A673 (cell line): Measurements from ENCODE around the gene PLK2. TPM values are rescaled to one million over a fixed set of nuclear protein-coding genes. Genes with fewer than 3 reads are reported as not detected.

ENCODE experiments used
- BruUV-seq: library from RNA; stranded (reverse); fragments of 400-500 nt; replicated peaks from 2 replicates; lab custom pipeline; 2021; lab: Mats Ljungman, UMichigan
- CTCF ChIA-PET: fragments of 300-600 bp; sonication (Branson Sonifier 250); formaldehyde crosslinking; loops from one replicate; lab custom pipeline; 2022; ENCODE audit warnings: antibody characterized with exemption; lab: Charles Lee
- POLR2A ChIA-PET: fragments of 300-600 bp; sonication (Branson Sonifier 250); formaldehyde crosslinking; loops from one replicate; lab custom pipeline; 2022; ENCODE audit warnings: antibody characterized with exemption; ENCODE audit not compliant: low non-redundant PET; lab: Charles Lee
- DNase-seq: peaks from one replicate; pipeline ENCODE4 v3.0.0-alpha.2; 2015; ENCODE audit warnings: low spot score
- H3K27ac ChIP-seq: fragments of 200-600 bp; sonication (generic); 2 replicates; pipeline ENCODE4 v1.5.1; 2016; ENCODE audit warnings: mixed run types, low read depth, mild to moderate bottlenecking, mixed read lengths, antibody characterized with exemption, low read length; ENCODE audit not compliant: poor library complexity, severe bottlenecking
- H3K27me3 ChIP-seq: fragments of 200-600 bp; sonication (generic); replicated peaks from 2 replicates; pipeline ENCODE4 v1.6.1; 2017; ENCODE audit warnings: mixed run types, low read depth, mild to moderate bottlenecking, mixed read lengths, antibody characterized with exemption, low read length; ENCODE audit not compliant: insufficient read depth, poor library complexity
- H3K36me3 ChIP-seq: fragments of 200-600 bp; sonication (generic); 2 replicates; pipeline ENCODE4 v1.6.1; 2016; ENCODE audit warnings: mixed run types, mild to moderate bottlenecking, mixed read lengths, antibody characterized with exemption, low read length; ENCODE audit not compliant: insufficient read depth, poor library complexity, severe bottlenecking
- H3K4me1 ChIP-seq: fragments of 200-600 bp; sonication (generic); 2 replicates; pipeline ENCODE4 v1.6.1; 2017; ENCODE audit warnings: mixed run types, mild to moderate bottlenecking, mixed read lengths, antibody characterized with exemption, low read length; ENCODE audit not compliant: insufficient read depth, poor library complexity, severe bottlenecking
- H3K4me3 ChIP-seq: fragments of 200-600 bp; sonication (generic); 2 replicates; pipeline ENCODE4 v1.5.1; 2016; ENCODE audit warnings: low read depth, mixed run types, mild to moderate bottlenecking, mixed read lengths, low read length; ENCODE audit not compliant: poor library complexity, severe bottlenecking
- H3K9me3 ChIP-seq: fragments of 200-600 bp; sonication (generic); 2 replicates; pipeline ENCODE4 v1.6.1; 2016; ENCODE audit warnings: mixed run types, low read depth, mild to moderate bottlenecking, mixed read lengths, antibody characterized with exemption, low read length; ENCODE audit not compliant: poor library complexity, severe bottlenecking
- EZH2 ChIP-seq: fragments of 200-600 bp; sonication (generic); IDR thresholded peaks from 2 replicates; pipeline ENCODE4 v1.6.1; 2017; ENCODE audit warnings: borderline replicate concordance, low read depth, mild to moderate bottlenecking, mixed read lengths, antibody characterized with exemption, low read length; ENCODE audit not compliant: poor library complexity, severe bottlenecking
- intact Hi-C: fragments of 100-400 bp; cut with micrococcal nuclease; formaldehyde crosslinking; loops from one replicate; pipeline ENCODE4 v1.10.0; 2022; ENCODE audit not compliant: unreplicated experiment
- total RNA-seq: library from RNA; stranded (reverse); gene quantifications from 2 replicates; pipeline ENCODE4 v1.2.3, GENCODE V29; 2021
- TF ChIP-seq, protein P1 (sequence below): fragments of 300-800, 200-600 bp; sonication (generic); conservative IDR thresholded peaks from 2 replicates; pipeline ENCODE4 v1.5.1; 2017; ENCODE audit warnings: low read depth, mild to moderate bottlenecking, antibody characterized with exemption, low read length, moderate library complexity, mixed read lengths

PLK2 gene
- total RNA-seq, 1 experiment from 2014 or later: 4.2 TPM

DNA sequence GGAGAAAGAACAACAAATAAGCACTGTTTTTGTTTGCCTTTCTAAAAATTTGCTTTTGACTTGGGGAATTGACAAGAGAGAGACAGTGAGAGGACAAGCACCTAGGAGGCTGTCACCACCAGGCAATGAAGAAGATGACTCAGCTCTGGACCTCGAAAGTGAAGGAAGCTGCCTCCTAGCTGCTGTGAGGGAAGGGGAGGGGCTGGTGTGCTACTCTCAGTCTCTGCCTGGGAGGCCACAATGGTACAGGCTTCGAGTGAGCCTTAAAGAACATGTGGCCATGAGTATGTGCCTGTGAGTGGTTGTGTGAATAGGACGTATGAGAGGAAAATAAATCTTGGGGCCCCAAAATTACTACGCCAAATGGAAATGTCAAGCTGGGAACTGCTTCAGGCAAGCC lies 7.1 kb upstream of the PLK2 start:
- ChIA-PET POLR2A (no interaction called here), CTCF (no interaction called here)
- Histone ChIP-seq H3K27me3 (no peaks in the 10 kb centered on the region), H3K4me1 (peaks cover 3% of the 10 kb centered on the region), H3K9me3 (no peaks in the 10 kb centered on the region), H3K27ac (no peak overlapping the region), H3K36me3 (no peaks in the 10 kb centered on the region), H3K4me3 (no peak overlapping the region)
- TF ChIP-seq, protein P1, sequence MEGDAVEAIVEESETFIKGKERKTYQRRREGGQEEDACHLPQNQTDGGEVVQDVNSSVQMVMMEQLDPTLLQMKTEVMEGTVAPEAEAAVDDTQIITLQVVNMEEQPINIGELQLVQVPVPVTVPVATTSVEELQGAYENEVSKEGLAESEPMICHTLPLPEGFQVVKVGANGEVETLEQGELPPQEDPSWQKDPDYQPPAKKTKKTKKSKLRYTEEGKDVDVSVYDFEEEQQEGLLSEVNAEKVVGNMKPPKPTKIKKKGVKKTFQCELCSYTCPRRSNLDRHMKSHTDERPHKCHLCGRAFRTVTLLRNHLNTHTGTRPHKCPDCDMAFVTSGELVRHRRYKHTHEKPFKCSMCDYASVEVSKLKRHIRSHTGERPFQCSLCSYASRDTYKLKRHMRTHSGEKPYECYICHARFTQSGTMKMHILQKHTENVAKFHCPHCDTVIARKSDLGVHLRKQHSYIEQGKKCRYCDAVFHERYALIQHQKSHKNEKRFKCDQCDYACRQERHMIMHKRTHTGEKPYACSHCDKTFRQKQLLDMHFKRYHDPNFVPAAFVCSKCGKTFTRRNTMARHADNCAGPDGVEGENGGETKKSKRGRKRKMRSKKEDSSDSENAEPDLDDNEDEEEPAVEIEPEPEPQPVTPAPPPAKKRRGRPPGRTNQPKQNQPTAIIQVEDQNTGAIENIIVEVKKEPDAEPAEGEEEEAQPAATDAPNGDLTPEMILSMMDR: no peak
- TF ChIP-seq EZH2: no peak
- peak; percentile 43 for DNase-seq
- BruUV-seq: no TSS peak
- intact Hi-C loops: no loop called here

DNA sequence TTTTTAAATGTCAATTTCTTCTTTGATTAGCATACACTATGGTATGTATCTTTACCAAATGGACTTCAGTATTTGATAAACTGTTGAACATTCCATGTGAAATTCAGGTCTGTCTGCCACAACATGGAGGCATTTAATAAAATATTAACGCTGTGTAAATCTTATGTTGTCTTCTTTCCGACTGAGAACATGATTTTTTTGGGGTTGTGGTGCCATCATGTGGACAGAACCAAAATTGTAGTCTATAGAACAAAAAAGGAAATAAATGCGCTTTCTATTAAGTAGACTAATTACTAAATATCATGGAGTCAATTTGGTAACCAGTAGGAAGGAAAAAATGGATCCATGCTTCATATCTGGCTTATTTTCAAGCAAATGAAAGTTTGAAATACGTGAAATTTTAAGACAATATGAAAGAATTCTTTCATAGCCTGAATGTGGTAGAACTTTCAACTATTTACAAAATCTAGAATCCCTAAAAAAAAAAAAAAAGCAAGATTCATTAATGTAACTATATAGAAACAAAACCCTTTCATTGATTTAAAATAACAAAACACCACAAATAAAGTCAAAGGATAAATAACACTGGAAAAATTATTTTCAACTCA lies 2.8 kb upstream of the PLK2 start:
- ChIA-PET POLR2A (no interaction called here), CTCF (interaction anchor here (0.7 to 4.3 kb wide), 3 partner anchors 683 to 1165 kb away, joined by 3 to 29 read pairs (median 5); no protein-coding TSS in a partner anchor)
- peak; percentile 77 for DNase-seq
- TF ChIP-seq, protein P1: peak; percentile 66
- TF ChIP-seq EZH2: no peak
- intact Hi-C loops: loop anchor here (1.0 to 5.0 kb wide), 4 partner anchors 575 to 1555 kb away; partner anchors contain the start of gene SETD9
- Histone ChIP-seq H3K36me3 (no peaks in the 10 kb centered on the region), H3K9me3 (no peaks in the 10 kb centered on the region), H3K4me1 (peaks cover 8% of the 10 kb centered on the region), H3K27ac (no peak overlapping the region), H3K27me3 (peaks cover 22% of the 10 kb centered on the region), H3K4me3 (no peak overlapping the region)
- no TSS peak for BruUV-seq

DNA sequence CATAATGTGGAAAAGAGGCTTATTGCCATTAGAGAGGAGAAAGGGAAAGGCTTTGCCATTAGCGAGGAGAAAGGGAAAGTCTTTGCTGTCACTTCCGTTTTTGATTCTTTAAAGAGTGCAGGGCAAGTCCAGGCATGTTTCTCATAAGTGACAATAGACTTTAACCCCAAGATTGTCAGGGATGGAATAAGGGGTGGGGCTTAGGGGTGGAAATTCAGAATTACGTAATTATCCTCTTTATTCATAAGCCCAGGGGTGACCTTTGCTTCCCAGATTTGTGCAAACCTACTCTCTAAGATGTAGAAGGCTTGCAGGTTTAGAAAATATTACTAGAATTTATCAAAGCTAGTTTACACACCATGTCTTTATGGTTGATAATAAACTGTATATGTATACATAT lies 2.3 kb upstream of the PLK2 start:
- DNase-seq: peak; percentile 66
- ChIA-PET POLR2A (no interaction called here), CTCF (interaction anchor here (4.3 kb wide), 1 partner anchor 682 kb away, joined by 29 read pairs; no protein-coding TSS in a partner anchor)
- Histone ChIP-seq H3K9me3 (no peaks in the 10 kb centered on the region), H3K27me3 (peaks cover 24% of the 10 kb centered on the region), H3K27ac (no peak overlapping the region), H3K4me3 (no peak overlapping the region), H3K4me1 (peaks cover 8% of the 10 kb centered on the region), H3K36me3 (no peaks in the 10 kb centered on the region)
- TF ChIP-seq, protein P1: no peak
- no peak for TF ChIP-seq EZH2
- BruUV-seq: no TSS peak
- intact Hi-C loops: loop anchor here (1.0 to 5.0 kb wide), 4 partner anchors 575 to 1555 kb away; partner anchors contain the start of gene SETD9
